Parathyroid adenoma (tissue), 2 donors: ENCODE results near the gene CALML3.

Experiments used
- H2AFZ ChIP-seq: fragments of 300-600 bp; sonication (generic); one replicate; pipeline ENCODE4 v1.7.0; 2017; ENCODE audit warnings: antibody characterized with exemption, mild to moderate bottlenecking
- H3K27ac ChIP-seq: fragments of 300-600 bp; sonication (generic); one replicate; pipeline ENCODE4 v1.7.0; 2017
- H3K27me3 ChIP-seq: fragments of 300-600 bp; sonication (generic); one replicate; pipeline ENCODE4 v1.7.0; 2017; ENCODE audit warnings: low read length; ENCODE audit not compliant: control insufficient read depth, insufficient read depth
- H3K36me3 ChIP-seq: fragments of 300-600 bp; sonication (generic); one replicate; pipeline ENCODE4 v1.7.0; 2017; ENCODE audit warnings: low read length; ENCODE audit not compliant: control insufficient read depth, insufficient read depth
- H3K4me1 ChIP-seq: fragments of 300-600 bp; sonication (generic); one replicate; pipeline ENCODE4 v1.7.0; 2017; ENCODE audit warnings: control low read depth
- H3K4me2 ChIP-seq: fragments of 300-600 bp; sonication (generic); one replicate; pipeline ENCODE4 v1.7.0; 2017; ENCODE audit warnings: low read length
- H3K4me3 ChIP-seq: fragments of 300-600 bp; sonication (generic); one replicate; pipeline ENCODE4 v1.7.0; 2017; ENCODE audit warnings: low read depth, low read length
- H3K79me2 ChIP-seq: fragments of 300-600 bp; sonication (generic); one replicate; pipeline ENCODE4 v1.7.0; 2017; ENCODE audit warnings: control low read depth
- H3K9ac ChIP-seq: fragments of 300-600 bp; sonication (generic); one replicate; pipeline ENCODE4 v1.7.0; 2017; ENCODE audit warnings: mild to moderate bottlenecking
- H3K9me3 ChIP-seq: fragments of 300-600 bp; sonication (generic); one replicate; pipeline ENCODE4 v1.7.0; 2017; ENCODE audit warnings: low read length; ENCODE audit not compliant: control insufficient read depth
- CTCF ChIP-seq: fragments of 300-600 bp; sonication (generic); IDR thresholded peaks from one replicate; pipeline ENCODE4 v1.7.0; 2017; ENCODE audit warnings: antibody characterized with exemption, mild to moderate bottlenecking
- donor health status: primary hyperparathyroidism.

Gene CALML3

GRCh38 chr10:5534051-5534821 is 9.5 kb downstream of the CALML3 start:
- Histone ChIP-seq H3K4me1 (no peaks in the 10 kb centered on the region), H3K9me3 (no peaks in the 10 kb centered on the region), H3K27ac (no peak overlapping the region), H3K27me3 (no peaks in the 10 kb centered on the region), H3K4me3 (no peak overlapping the region), H3K9ac (no peak overlapping the region), H2AFZ (no peak overlapping the region), H3K36me3 (no peaks in the 10 kb centered on the region), H3K79me2 (no peaks in the 10 kb centered on the region), H3K4me2 (no peak overlapping the region)
- TF ChIP-seq CTCF = no peak

- Histone ChIP-seq H3K27me3 (no peaks in the 10 kb centered on the region), H3K36me3 (no peaks in the 10 kb centered on the region), H3K9me3 (no peaks in the 10 kb centered on the region), H3K9ac (no peak overlapping the region), H3K79me2 (no peaks in the 10 kb centered on the region), H3K27ac (no peak overlapping the region), H3K4me2 (no peak overlapping the region), H3K4me1 (no peaks in the 10 kb centered on the region), H3K4me3 (no peak overlapping the region), H2AFZ (no peak overlapping the region)
- TF ChIP-seq CTCF = no peak
Measured at GRCh38 chr10:5534880-5535856, 10.4 kb downstream of the CALML3 start.

- H3K79me2 ChIP-seq = no peaks in the 10 kb centered on the region
- no peak overlapping the region for H3K4me3 ChIP-seq
- no peaks in the 10 kb centered on the region for H3K36me3 ChIP-seq
- no peak overlapping the region for H3K27ac ChIP-seq
- no peaks in the 10 kb centered on the region for H3K9me3 ChIP-seq
- TF ChIP-seq CTCF = no peak
- H3K27me3 ChIP-seq = no peaks in the 10 kb centered on the region
- no peak overlapping the region for H3K9ac ChIP-seq
- no peak overlapping the region for H2AFZ ChIP-seq
- H3K4me2 ChIP-seq = no peak overlapping the region
- no peaks in the 10 kb centered on the region for H3K4me1 ChIP-seq
Measured at GRCh38 chr10:5536486-5537081, 11.8 kb downstream of the CALML3 start.

GRCh38 chr10:5537684-5538083 is 12.9 kb downstream of the CALML3 start:
- Histone ChIP-seq H3K4me3 (no peak overlapping the region), H3K27me3 (no peaks in the 10 kb centered on the region), H3K4me1 (no peaks in the 10 kb centered on the region), H3K36me3 (no peaks in the 10 kb centered on the region), H3K9me3 (no peaks in the 10 kb centered on the region), H3K4me2 (no peak overlapping the region), H3K9ac (no peak overlapping the region), H3K27ac (no peak overlapping the region), H3K79me2 (no peaks in the 10 kb centered on the region), H2AFZ (no peak overlapping the region)
- TF ChIP-seq CTCF = no peak
